ENCODE measurements around the gene TTC12.

Gene TTC12

GRCh38 chr11:113332638-113333329 is 18.4 kb downstream of the TTC12 start:
- H4K91ac ChIP-seq (ENCODE audit: low read length), result no peak overlapping the region
- no peak overlapping the region for H2BK5ac ChIP-seq (ENCODE audit: low read depth, low read length, poor library complexity, severe bottlenecking)
- H3K9ac ChIP-seq (ENCODE audit: low read length), result no peak overlapping the region
- H3K18ac ChIP-seq (ENCODE audit: low read depth in 1 of 2, low read length in 2 of 2), result no peak overlapping the region
- H3K9me3 ChIP-seq (ENCODE audit: control insufficient read depth, low read length), result no peaks in the 10 kb centered on the region
- H3K27ac ChIP-seq (ENCODE audit: low read length, poor library complexity, severe bottlenecking), result no peak overlapping the region
- H2BK15ac ChIP-seq (ENCODE audit: low read depth, poor library complexity, severe bottlenecking), result no peak overlapping the region
- no peak overlapping the region for H3K4me3 ChIP-seq (ENCODE audit: insufficient read depth in 1 of 2, low read depth in 1 of 2, low read length in 2 of 2)
- WGBS, result 99% methylated on average over 6 of the region's 6 CpGs
- no peak overlapping the region for H2AK5ac ChIP-seq (ENCODE audit: low read length, severe bottlenecking)
- H2BK12ac ChIP-seq (ENCODE audit: low read length in 2 of 2), result no peak overlapping the region
- DNase-seq, result no peak
- H2BK120ac ChIP-seq (ENCODE audit: low read depth, low read length), result no peak overlapping the region
- H4K8ac ChIP-seq (ENCODE audit: low read length), result no peak overlapping the region
- no peaks in the 10 kb centered on the region for H3K27me3 ChIP-seq (ENCODE audit: control insufficient read depth in 1 of 2, insufficient read depth in 1 of 2, low read length in 2 of 2)
- H3K23ac ChIP-seq (ENCODE audit: low read length in 2 of 2), result no peak overlapping the region
- H3K36me3 ChIP-seq (ENCODE audit: control insufficient read depth in 1 of 2, insufficient read depth in 2 of 2, low read depth in 1 of 2, low read length in 2 of 2), result peaks cover 16 to 55% of the 10 kb centered on the region in 2 experiments
- H3K4me1 ChIP-seq (ENCODE audit: control insufficient read depth, insufficient read depth, low read depth, low read length), result no peaks in the 10 kb centered on the region
- H3K14ac ChIP-seq (ENCODE audit: low read length in 2 of 2), result peak overlapping the region in 1 of 2 experiments; percentile 68
- H3K4ac ChIP-seq (ENCODE audit: low read depth in 1 of 2, low read length in 2 of 2), result no peak overlapping the region
- no peaks in the 10 kb centered on the region for H3K79me1 ChIP-seq (replicated peaks; ENCODE audit: low read length, poor library complexity, severe bottlenecking)
- H3K4me2 ChIP-seq (ENCODE audit: low read length, poor library complexity, severe bottlenecking), result no peak overlapping the region
- no peak overlapping the region for H2AFZ ChIP-seq (ENCODE audit: low read depth, low read length)

- no peak for DNase-seq
- Histone ChIP-seq H3K9me3 (ENCODE audit: control insufficient read depth, low read length) (no peaks in the 10 kb centered on the region), H4K91ac (ENCODE audit: low read length) (no peak overlapping the region), H2BK120ac (ENCODE audit: low read depth, low read length) (no peak overlapping the region), H3K9ac (ENCODE audit: low read length) (no peak overlapping the region), H3K27me3 (ENCODE audit: control insufficient read depth in 1 of 2, insufficient read depth in 1 of 2, low read length in 2 of 2) (no peaks in the 10 kb centered on the region), H4K8ac (ENCODE audit: low read length) (peak overlapping the region; percentile 9), H2AFZ (ENCODE audit: low read depth, low read length) (no peak overlapping the region), H3K18ac (ENCODE audit: low read depth in 1 of 2, low read length in 2 of 2) (no peak overlapping the region), H2AK5ac (ENCODE audit: low read length, severe bottlenecking) (no peak overlapping the region), H3K36me3 (ENCODE audit: control insufficient read depth in 1 of 2, insufficient read depth in 2 of 2, low read depth in 1 of 2, low read length in 2 of 2) (peaks cover 16 to 50% of the 10 kb centered on the region in 2 experiments), H3K4me2 (ENCODE audit: low read length, poor library complexity, severe bottlenecking) (no peak overlapping the region), H3K27ac (ENCODE audit: low read length, poor library complexity, severe bottlenecking) (no peak overlapping the region), H2BK12ac (ENCODE audit: low read length in 2 of 2) (no peak overlapping the region), H3K4me1 (ENCODE audit: control insufficient read depth, insufficient read depth, low read depth, low read length) (no peaks in the 10 kb centered on the region), H3K79me1 (replicated peaks; ENCODE audit: low read length, poor library complexity, severe bottlenecking) (no peaks in the 10 kb centered on the region), H3K23ac (ENCODE audit: low read length in 2 of 2) (no peak overlapping the region), H3K4ac (ENCODE audit: low read depth in 1 of 2, low read length in 2 of 2) (no peak overlapping the region), H2BK15ac (ENCODE audit: low read depth, poor library complexity, severe bottlenecking) (no peak overlapping the region), H2BK5ac (ENCODE audit: low read depth, low read length, poor library complexity, severe bottlenecking) (no peak overlapping the region), H3K4me3 (ENCODE audit: insufficient read depth in 1 of 2, low read depth in 1 of 2, low read length in 2 of 2) (no peak overlapping the region), H3K14ac (ENCODE audit: low read length in 2 of 2) (no peak overlapping the region)
- WGBS, result 100% methylated on average over 1 of the region's 1 CpG
Measured at GRCh38 chr11:113334183-113334582, 19.8 kb downstream of the TTC12 start.

- no peak overlapping the region for H3K14ac ChIP-seq (ENCODE audit: low read length in 2 of 2)
- no peak overlapping the region for H4K91ac ChIP-seq (ENCODE audit: low read length)
- no peak overlapping the region for H4K8ac ChIP-seq (ENCODE audit: low read length)
- no peaks in the 10 kb centered on the region for H3K4me1 ChIP-seq (ENCODE audit: control insufficient read depth, insufficient read depth, low read depth, low read length)
- no peaks in the 10 kb centered on the region for H3K79me1 ChIP-seq (replicated peaks; ENCODE audit: low read length, poor library complexity, severe bottlenecking)
- peaks cover 18 to 67% of the 10 kb centered on the region in 2 experiments for H3K36me3 ChIP-seq (ENCODE audit: control insufficient read depth in 1 of 2, insufficient read depth in 2 of 2, low read depth in 1 of 2, low read length in 2 of 2)
- no peak overlapping the region for H3K23ac ChIP-seq (ENCODE audit: low read length in 2 of 2)
- H3K4ac ChIP-seq (ENCODE audit: low read depth in 1 of 2, low read length in 2 of 2), result no peak overlapping the region
- no peak for DNase-seq
- no peaks in the 10 kb centered on the region for H3K27me3 ChIP-seq (ENCODE audit: control insufficient read depth in 1 of 2, insufficient read depth in 1 of 2, low read length in 2 of 2)
- no peak overlapping the region for H2BK120ac ChIP-seq (ENCODE audit: low read depth, low read length)
- H2BK15ac ChIP-seq (ENCODE audit: low read depth, poor library complexity, severe bottlenecking), result no peak overlapping the region
- H3K4me3 ChIP-seq (ENCODE audit: insufficient read depth in 1 of 2, low read depth in 1 of 2, low read length in 2 of 2), result no peak overlapping the region
- 81% methylated on average over 4 of the region's 4 CpGs for WGBS
- no peak overlapping the region for H2AFZ ChIP-seq (ENCODE audit: low read depth, low read length)
- H3K9me3 ChIP-seq (ENCODE audit: control insufficient read depth, low read length), result no peaks in the 10 kb centered on the region
- no peak overlapping the region for H3K18ac ChIP-seq (ENCODE audit: low read depth in 1 of 2, low read length in 2 of 2)
- no peak overlapping the region for H2BK5ac ChIP-seq (ENCODE audit: low read depth, low read length, poor library complexity, severe bottlenecking)
- H2AK5ac ChIP-seq (ENCODE audit: low read length, severe bottlenecking), result no peak overlapping the region
- H3K27ac ChIP-seq (ENCODE audit: low read length, poor library complexity, severe bottlenecking), result no peak overlapping the region
- H3K9ac ChIP-seq (ENCODE audit: low read length), result no peak overlapping the region
- H3K4me2 ChIP-seq (ENCODE audit: low read length, poor library complexity, severe bottlenecking), result no peak overlapping the region
- no peak overlapping the region for H2BK12ac ChIP-seq (ENCODE audit: low read length in 2 of 2)
Measured at GRCh38 chr11:113338730-113339129, 24.3 kb downstream of the TTC12 start.

DNA sequence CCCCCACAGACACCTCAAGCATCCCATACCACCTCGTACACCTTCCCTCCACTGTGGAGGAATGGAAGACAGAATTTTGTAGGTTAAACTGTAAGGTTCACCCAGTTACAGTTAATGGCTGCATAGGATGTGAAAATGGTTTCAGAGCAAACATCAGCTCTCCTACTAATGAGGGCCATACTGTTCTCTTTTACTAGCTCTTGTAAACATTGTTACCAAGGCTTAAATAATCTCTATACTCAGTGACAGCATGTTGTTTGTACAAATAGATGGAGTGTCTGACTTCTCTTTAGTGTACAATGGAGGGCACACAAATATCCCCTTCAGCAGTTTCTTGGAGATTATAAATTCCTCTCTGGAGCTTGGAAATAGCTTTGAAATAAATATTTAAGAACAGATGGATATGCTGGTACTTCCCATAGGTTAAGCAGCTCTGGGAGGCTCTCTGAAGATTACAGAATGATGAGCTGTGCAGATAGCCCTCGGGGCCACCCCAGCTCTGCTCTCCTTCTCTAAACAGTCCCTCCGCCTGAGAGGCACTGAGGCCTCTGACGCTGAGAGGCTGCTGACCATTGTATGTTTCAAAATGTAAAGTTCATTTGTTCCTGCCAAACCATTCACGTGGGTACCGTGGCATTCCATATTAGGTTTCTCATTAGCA is 25.7 kb downstream of the TTC12 start:
- H3K14ac ChIP-seq (ENCODE audit: low read length in 2 of 2), result no peak overlapping the region
- no peak overlapping the region for H3K27ac ChIP-seq (ENCODE audit: low read length, poor library complexity, severe bottlenecking)
- H3K4ac ChIP-seq (ENCODE audit: low read depth in 1 of 2, low read length in 2 of 2), result no peak overlapping the region
- no peak overlapping the region for H2BK12ac ChIP-seq (ENCODE audit: low read length in 2 of 2)
- no peak overlapping the region for H2AK5ac ChIP-seq (ENCODE audit: low read length, severe bottlenecking)
- no peaks in the 10 kb centered on the region for H3K79me1 ChIP-seq (replicated peaks; ENCODE audit: low read length, poor library complexity, severe bottlenecking)
- no peak overlapping the region for H2AFZ ChIP-seq (ENCODE audit: low read depth, low read length)
- no peak overlapping the region for H2BK15ac ChIP-seq (ENCODE audit: low read depth, poor library complexity, severe bottlenecking)
- no peak overlapping the region for H3K23ac ChIP-seq (ENCODE audit: low read length in 2 of 2)
- no peaks in the 10 kb centered on the region for H3K27me3 ChIP-seq (ENCODE audit: control insufficient read depth in 1 of 2, insufficient read depth in 1 of 2, low read length in 2 of 2)
- WGBS, result 79% methylated on average over 6 of the region's 6 CpGs
- peak; percentile 39 for DNase-seq
- H2BK5ac ChIP-seq (ENCODE audit: low read depth, low read length, poor library complexity, severe bottlenecking), result no peak overlapping the region
- no peak overlapping the region for H4K8ac ChIP-seq (ENCODE audit: low read length)
- no peak overlapping the region for H3K4me2 ChIP-seq (ENCODE audit: low read length, poor library complexity, severe bottlenecking)
- no peak overlapping the region for H3K9ac ChIP-seq (ENCODE audit: low read length)
- no peak overlapping the region for H2BK120ac ChIP-seq (ENCODE audit: low read depth, low read length)
- H3K36me3 ChIP-seq (ENCODE audit: control insufficient read depth in 1 of 2, insufficient read depth in 2 of 2, low read depth in 1 of 2, low read length in 2 of 2), result peaks cover 25 to 72% of the 10 kb centered on the region in 2 experiments
- no peak overlapping the region for H4K91ac ChIP-seq (ENCODE audit: low read length)
- no peaks in the 10 kb centered on the region for H3K9me3 ChIP-seq (ENCODE audit: control insufficient read depth, low read length)
- H3K4me1 ChIP-seq (ENCODE audit: control insufficient read depth, insufficient read depth, low read depth, low read length), result no peaks in the 10 kb centered on the region
- no peak overlapping the region for H3K4me3 ChIP-seq (ENCODE audit: insufficient read depth in 1 of 2, low read depth in 1 of 2, low read length in 2 of 2)
- H3K18ac ChIP-seq (ENCODE audit: low read depth in 1 of 2, low read length in 2 of 2), result no peak overlapping the region

All from mesenchymal stem cell (in vitro differentiated cells and primary cell).